ENCODE data around the gene DPP4.

- no peak for TF ChIP-seq POLR2A (IDR thresholded peaks at IDR 0.05)
- no peak for TF ChIP-seq CTCF (IDR thresholded peaks at IDR 0.05)
Measured at GRCh38 chr2:162116352-162116751, 42.3 kb upstream of the DPP4 start.
